ENCODE data around the gene XRCC3. TPM values are rescaled to one million over a fixed set of nuclear protein-coding genes. Genes with fewer than 3 reads are reported as not detected.

The XRCC3 gene
- total and polyA plus RNA-seq, 10 of the 15 experiments (the other 5 are each of a cell fraction or from before 2014, with no cell fraction given) = 0.37 to 52.0 (median 26.8) TPM

DNA sequence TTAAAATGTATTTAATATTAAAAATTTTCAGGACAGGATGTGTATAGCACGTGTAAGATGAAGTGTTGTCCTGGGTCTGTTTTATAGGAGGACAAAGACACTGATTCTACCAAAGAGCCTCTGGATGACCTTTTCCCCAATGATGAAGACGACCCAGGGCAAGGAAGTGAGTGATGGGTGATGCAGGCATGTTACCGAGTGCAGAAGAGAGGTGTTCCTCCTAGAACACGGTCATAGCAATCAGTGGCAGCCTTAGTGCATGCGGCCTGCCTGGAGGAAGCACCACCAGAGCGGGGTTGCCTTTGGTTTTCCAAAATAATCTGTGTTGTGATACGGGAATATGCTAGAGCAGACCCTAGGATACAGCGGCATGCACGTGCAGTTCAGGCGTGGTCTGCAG, 53.2 kb downstream of the XRCC3 start:
- H3K4me2 ChIP-seq (ENCODE audit: control insufficient read depth, insufficient read depth) = no peak overlapping the region
- H3K9ac ChIP-seq (ENCODE audit: control insufficient read depth, insufficient read depth, low read length) = no peak overlapping the region
- no peaks in the 10 kb centered on the region for H3K27me3 ChIP-seq (replicated peaks in 1 of 2; ENCODE audit: control insufficient read depth in 2 of 2, insufficient read depth in 2 of 2, low read length in 1 of 2)
- ChIA-PET CTCF (no interaction called here), RAD21 (ENCODE audit: unreplicated experiment) (no interaction called here), SMC1A (ENCODE audit: uncharacterized antibody, unreplicated experiment) (no interaction called here), POLR2A (no interaction called here)
- H2AFZ ChIP-seq (ENCODE audit: control insufficient read depth, low read depth, low read length) = no peak overlapping the region
- BruUV-seq (replicated peaks) = no TSS peak
- intact Hi-C loops (cut with micrococcal nuclease; ENCODE audit: unreplicated experiment) (no loop called here), in situ Hi-C loops (cut with MboI) (no loop called here)
- ATAC-seq (no peak), DNase-seq (ENCODE audit: low read depth, low spot score) (no peak), FAIRE-seq (no peak)
- TF ChIP-seq STAT1 (conservative IDR thresholded peaks at IDR 0.05) (no peak), MEF2B (IDR thresholded peaks at IDR 0.05; ENCODE audit: partially characterized antibody, poor library complexity, severe bottlenecking) (no peak)
- no peaks in the 10 kb centered on the region for H4K20me1 ChIP-seq (ENCODE audit: control insufficient read depth, insufficient read depth)
- no peaks in the 10 kb centered on the region for H3K4me1 ChIP-seq (ENCODE audit: control insufficient read depth, insufficient read depth, low read length)
- no peaks in the 10 kb centered on the region for H3K79me2 ChIP-seq (ENCODE audit: control insufficient read depth, insufficient read depth, low read length)
- 91% methylated on average over 10 of the region's 10 CpGs for WGBS (ENCODE audit: insufficient coverage, insufficient replicate concordance, low lambda C conversion rate, missing lambda C conversion rate)
- no peak overlapping the region for H3K4me3 ChIP-seq
- H3K27ac ChIP-seq (ENCODE audit: control insufficient read depth, insufficient read depth) = no peak overlapping the region
- H3K9me3 ChIP-seq (replicated peaks; ENCODE audit: control insufficient read depth, insufficient read depth, low read length) = no peaks in the 10 kb centered on the region
- peaks cover 17 to 36% of the 10 kb centered on the region in 2 experiments for H3K36me3 ChIP-seq (ENCODE audit: control insufficient read depth in 2 of 2, insufficient read depth in 2 of 2, low read length in 1 of 2)

DNA sequence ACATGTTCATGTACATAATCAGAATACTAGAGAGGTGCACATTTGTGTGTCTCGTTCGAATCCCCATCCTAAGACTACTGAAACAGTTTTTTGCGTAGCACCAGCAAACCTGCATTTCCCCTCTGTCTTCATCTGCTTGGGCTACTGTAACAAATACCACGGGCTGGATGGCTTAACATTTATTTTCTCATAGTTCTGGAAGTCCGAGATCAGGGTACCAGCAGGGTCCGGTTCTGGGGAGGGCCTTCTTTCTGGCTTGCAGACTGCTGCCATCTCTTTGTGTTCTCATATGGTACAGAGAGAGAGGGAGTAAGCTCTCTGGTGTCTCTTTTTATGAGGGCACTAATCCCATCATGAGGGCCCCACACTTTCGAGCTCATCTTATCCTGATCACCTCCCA, 55.6 kb downstream of the XRCC3 start:
- Histone ChIP-seq H3K27ac (ENCODE audit: control insufficient read depth, insufficient read depth) (no peak overlapping the region), H3K9me3 (replicated peaks; ENCODE audit: control insufficient read depth, insufficient read depth, low read length) (no peaks in the 10 kb centered on the region), H3K9ac (ENCODE audit: control insufficient read depth, insufficient read depth, low read length) (no peak overlapping the region), H3K4me1 (ENCODE audit: control insufficient read depth, insufficient read depth, low read length) (peaks cover 4% of the 10 kb centered on the region), H3K79me2 (ENCODE audit: control insufficient read depth, insufficient read depth, low read length) (peaks cover 2% of the 10 kb centered on the region), H3K36me3 (ENCODE audit: control insufficient read depth in 2 of 2, insufficient read depth in 2 of 2, low read length in 1 of 2) (peaks cover 22 to 45% of the 10 kb centered on the region in 2 experiments), H3K27me3 (replicated peaks in 1 of 2; ENCODE audit: control insufficient read depth in 2 of 2, insufficient read depth in 2 of 2, low read length in 1 of 2) (no peaks in the 10 kb centered on the region), H3K4me3 (no peak overlapping the region), H2AFZ (ENCODE audit: control insufficient read depth, low read depth, low read length) (no peak overlapping the region), H3K4me2 (ENCODE audit: control insufficient read depth, insufficient read depth) (no peak overlapping the region), H4K20me1 (ENCODE audit: control insufficient read depth, insufficient read depth) (no peaks in the 10 kb centered on the region)
- FAIRE-seq (no peak), ATAC-seq (no peak), DNase-seq (ENCODE audit: low read depth, low spot score) (no peak)
- POLR2A ChIA-PET = no interaction called here
- CTCF ChIA-PET = no interaction called here
- in situ Hi-C loops (cut with MboI) = no loop called here
- RAD21 ChIA-PET (ENCODE audit: unreplicated experiment) = interaction anchor here (0.7 kb wide), 1 partner anchor 33 kb away, joined by 3 read pairs; no protein-coding TSS in a partner anchor
- WGBS (ENCODE audit: insufficient coverage, insufficient replicate concordance, low lambda C conversion rate, missing lambda C conversion rate) = 91% methylated on average over 7 of the region's 7 CpGs
- intact Hi-C loops (cut with micrococcal nuclease; ENCODE audit: unreplicated experiment) = no loop called here
- BruUV-seq (replicated peaks) = TSS peak; percentile 24
- SMC1A ChIA-PET (ENCODE audit: uncharacterized antibody, unreplicated experiment) = no interaction called here
- TF ChIP-seq SREBF2 (IDR thresholded peaks at IDR 0.05; ENCODE audit: low read length) (no peak), ZNF207 (IDR thresholded peaks at IDR 0.05; ENCODE audit: borderline replicate concordance) (no peak), HDAC6 (IDR thresholded peaks at IDR 0.05; ENCODE audit: unreplicated experiment) (no peak), ZBED1 (IDR thresholded peaks at IDR 0.05; ENCODE audit: borderline replicate concordance) (no peak)
- TF ChIP-seq, protein P1, sequence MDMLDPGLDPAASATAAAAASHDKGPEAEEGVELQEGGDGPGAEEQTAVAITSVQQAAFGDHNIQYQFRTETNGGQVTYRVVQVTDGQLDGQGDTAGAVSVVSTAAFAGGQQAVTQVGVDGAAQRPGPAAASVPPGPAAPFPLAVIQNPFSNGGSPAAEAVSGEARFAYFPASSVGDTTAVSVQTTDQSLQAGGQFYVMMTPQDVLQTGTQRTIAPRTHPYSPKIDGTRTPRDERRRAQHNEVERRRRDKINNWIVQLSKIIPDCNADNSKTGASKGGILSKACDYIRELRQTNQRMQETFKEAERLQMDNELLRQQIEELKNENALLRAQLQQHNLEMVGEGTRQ (IDR thresholded peaks at IDR 0.05; ENCODE audit: borderline replicate concordance, low read depth, low read length) = no peak
- TF ChIP-seq, protein P2, sequence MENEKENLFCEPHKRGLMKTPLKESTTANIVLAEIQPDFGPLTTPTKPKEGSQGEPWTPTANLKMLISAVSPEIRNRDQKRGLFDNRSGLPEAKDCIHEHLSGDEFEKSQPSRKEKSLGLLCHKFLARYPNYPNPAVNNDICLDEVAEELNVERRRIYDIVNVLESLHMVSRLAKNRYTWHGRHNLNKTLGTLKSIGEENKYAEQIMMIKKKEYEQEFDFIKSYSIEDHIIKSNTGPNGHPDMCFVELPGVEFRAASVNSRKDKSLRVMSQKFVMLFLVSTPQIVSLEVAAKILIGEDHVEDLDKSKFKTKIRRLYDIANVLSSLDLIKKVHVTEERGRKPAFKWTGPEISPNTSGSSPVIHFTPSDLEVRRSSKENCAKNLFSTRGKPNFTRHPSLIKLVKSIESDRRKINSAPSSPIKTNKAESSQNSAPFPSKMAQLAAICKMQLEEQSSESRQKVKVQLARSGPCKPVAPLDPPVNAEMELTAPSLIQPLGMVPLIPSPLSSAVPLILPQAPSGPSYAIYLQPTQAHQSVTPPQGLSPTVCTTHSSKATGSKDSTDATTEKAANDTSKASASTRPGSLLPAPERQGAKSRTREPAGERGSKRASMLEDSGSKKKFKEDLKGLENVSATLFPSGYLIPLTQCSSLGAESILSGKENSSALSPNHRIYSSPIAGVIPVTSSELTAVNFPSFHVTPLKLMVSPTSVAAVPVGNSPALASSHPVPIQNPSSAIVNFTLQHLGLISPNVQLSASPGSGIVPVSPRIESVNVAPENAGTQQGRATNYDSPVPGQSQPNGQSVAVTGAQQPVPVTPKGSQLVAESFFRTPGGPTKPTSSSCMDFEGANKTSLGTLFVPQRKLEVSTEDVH (IDR thresholded peaks at IDR 0.05; ENCODE audit: low read depth, partially characterized antibody) = no peak
- TF ChIP-seq, protein P3, sequence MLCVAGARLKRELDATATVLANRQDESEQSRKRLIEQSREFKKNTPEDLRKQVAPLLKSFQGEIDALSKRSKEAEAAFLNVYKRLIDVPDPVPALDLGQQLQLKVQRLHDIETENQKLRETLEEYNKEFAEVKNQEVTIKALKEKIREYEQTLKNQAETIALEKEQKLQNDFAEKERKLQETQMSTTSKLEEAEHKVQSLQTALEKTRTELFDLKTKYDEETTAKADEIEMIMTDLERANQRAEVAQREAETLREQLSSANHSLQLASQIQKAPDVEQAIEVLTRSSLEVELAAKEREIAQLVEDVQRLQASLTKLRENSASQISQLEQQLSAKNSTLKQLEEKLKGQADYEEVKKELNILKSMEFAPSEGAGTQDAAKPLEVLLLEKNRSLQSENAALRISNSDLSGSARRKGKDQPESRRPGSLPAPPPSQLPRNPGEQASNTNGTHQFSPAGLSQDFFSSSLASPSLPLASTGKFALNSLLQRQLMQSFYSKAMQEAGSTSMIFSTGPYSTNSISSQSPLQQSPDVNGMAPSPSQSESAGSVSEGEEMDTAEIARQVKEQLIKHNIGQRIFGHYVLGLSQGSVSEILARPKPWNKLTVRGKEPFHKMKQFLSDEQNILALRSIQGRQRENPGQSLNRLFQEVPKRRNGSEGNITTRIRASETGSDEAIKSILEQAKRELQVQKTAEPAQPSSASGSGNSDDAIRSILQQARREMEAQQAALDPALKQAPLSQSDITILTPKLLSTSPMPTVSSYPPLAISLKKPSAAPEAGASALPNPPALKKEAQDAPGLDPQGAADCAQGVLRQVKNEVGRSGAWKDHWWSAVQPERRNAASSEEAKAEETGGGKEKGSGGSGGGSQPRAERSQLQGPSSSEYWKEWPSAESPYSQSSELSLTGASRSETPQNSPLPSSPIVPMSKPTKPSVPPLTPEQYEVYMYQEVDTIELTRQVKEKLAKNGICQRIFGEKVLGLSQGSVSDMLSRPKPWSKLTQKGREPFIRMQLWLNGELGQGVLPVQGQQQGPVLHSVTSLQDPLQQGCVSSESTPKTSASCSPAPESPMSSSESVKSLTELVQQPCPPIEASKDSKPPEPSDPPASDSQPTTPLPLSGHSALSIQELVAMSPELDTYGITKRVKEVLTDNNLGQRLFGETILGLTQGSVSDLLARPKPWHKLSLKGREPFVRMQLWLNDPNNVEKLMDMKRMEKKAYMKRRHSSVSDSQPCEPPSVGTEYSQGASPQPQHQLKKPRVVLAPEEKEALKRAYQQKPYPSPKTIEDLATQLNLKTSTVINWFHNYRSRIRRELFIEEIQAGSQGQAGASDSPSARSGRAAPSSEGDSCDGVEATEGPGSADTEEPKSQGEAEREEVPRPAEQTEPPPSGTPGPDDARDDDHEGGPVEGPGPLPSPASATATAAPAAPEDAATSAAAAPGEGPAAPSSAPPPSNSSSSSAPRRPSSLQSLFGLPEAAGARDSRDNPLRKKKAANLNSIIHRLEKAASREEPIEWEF (IDR thresholded peaks at IDR 0.05; ENCODE audit: insufficient replicate concordance, low read depth, low read length) = no peak
